Astrocyte of the cerebellum (primary cell): ENCODE measurements around the gene NAT9.

Source experiments
- DNase-seq: peaks from one replicate; pipeline ENCODE4 v3.0.0-alpha.2; 2011; ENCODE audit warnings: low read depth
- H3K4me3 ChIP-seq: 2 replicates; pipeline ENCODE4 v1.5.1; 2011; ENCODE audit warnings: mild to moderate bottlenecking, low read depth, low read length, moderate library complexity
- CTCF ChIP-seq: IDR thresholded peaks from 2 replicates; pipeline ENCODE4 v1.5.1; 2012; ENCODE audit warnings: low read length, low read depth, moderate library complexity, mild to moderate bottlenecking; ENCODE audit errors: missing control alignments
- in situ Hi-C: cut with HindIII; loops from 2 replicates; pipeline ENCODE4 v1.10.0; 2017; ENCODE audit warnings: low sequenced_read_pairs

Gene NAT9

DNA sequence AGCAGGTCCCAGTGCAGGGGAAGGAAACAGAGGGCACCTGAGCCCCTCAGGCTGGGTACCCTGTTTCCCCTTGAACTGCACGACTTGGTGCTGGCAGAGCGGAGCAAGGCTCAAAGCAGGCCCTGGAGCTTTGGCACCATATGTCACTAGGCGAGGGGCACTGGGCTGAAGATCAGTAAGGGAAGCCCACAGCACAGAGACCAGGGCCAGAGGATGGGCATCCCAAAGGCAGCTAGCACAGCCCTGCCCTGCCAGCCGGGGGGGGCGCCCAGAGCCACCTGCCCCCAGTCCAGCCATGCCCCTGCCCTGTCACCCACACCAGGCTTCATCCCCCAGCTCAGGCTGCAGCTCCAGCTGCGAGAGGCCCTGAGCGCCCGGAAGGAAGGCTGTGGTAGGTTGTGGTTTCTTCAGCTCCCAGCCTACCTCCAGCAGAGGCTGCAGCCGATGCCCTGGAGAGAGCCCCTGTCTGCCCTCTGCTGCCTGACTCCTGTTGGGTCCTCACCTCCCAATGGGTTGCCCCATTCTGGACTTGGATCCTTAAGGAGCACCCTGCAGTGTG is 16.8 kb downstream of the NAT9 start:
- H3K4me3 ChIP-seq = no peak overlapping the region
- no peak for DNase-seq
- no peak for TF ChIP-seq CTCF
- in situ Hi-C loops = no loop called here

GRCh38 chr17:74758848-74759168 is 17.3 kb downstream of the NAT9 start:
- no peak for DNase-seq
- in situ Hi-C loops = no loop called here
- H3K4me3 ChIP-seq = no peak overlapping the region
- TF ChIP-seq CTCF = no peak

DNA sequence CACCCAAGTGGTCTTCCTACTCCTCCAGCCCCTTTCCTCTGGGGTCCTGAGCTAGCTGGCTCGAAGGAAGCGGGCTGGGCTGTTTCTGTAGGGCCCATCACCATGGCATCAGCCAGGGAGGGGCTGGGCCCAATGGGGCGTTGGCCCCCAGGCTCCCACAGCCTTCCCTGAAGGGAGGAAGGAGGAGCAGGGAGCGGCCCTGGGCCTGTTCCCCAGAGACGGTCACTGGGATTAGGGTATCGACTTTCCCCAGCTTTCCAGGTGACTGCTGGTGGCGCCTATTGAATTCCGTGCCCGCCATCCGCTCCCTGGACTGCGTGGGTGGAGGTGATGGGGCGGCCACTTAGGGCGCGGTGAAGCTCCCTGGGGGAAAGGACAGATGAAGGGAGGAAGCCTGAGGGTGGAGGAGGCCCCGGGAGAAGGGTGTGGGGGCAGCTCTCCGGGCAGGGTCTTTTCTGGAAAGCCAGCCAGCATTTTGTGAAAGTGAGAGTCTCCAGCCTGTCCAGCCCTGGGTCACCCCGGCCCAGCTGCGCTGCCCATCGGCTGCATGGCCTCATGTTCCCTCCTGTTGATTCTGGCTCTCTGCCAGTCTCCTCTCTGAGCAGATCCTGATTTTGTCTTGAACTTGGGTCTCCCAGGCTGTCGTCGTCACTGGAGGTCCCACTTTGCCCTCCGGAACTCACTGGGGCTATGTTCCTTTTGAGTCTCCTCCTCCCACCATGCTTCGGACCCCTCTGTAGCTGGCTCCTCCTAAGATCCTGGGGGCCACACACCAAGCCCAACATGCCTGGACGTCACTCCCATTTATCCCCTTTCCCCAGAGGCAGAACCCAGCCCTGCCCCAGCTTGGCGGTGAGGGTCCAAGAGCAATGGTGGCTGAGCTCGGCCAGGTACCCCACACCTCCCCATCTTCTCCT is 18.0 kb downstream of the NAT9 start:
- H3K4me3 ChIP-seq = no peak overlapping the region
- in situ Hi-C loops = no loop called here
- no peak for TF ChIP-seq CTCF
- DNase-seq = no peak

GRCh38 chr17:74757502-74757901 is 18.6 kb downstream of the NAT9 start:
- in situ Hi-C loops = no loop called here
- H3K4me3 ChIP-seq = no peak overlapping the region
- no peak for TF ChIP-seq CTCF
- DNase-seq = no peak

DNA sequence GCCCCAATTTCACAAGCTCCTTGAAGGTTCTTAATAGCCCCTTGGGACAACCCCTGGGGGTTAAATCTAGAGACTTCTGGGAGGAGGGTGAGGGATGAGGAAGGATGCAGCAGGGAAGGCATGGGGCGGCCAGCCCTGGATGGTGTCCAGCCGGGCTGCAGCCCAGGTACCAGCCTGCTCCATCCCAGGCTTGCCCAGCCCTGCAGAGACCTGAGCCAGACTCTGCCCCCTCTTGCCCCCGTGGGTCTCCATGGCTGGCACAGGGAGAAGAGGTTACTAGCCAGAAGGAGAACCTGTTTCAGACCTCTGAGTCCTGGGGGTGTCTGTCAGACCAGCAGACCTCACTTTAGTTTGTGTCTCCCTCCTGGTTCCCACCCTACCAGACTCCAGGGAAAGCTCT is 19.3 kb downstream of the NAT9 start:
- no peak for TF ChIP-seq CTCF
- DNase-seq = no peak
- H3K4me3 ChIP-seq = no peak overlapping the region
- in situ Hi-C loops = no loop called here

- no peak for DNase-seq
- TF ChIP-seq CTCF = no peak
- in situ Hi-C loops = no loop called here
- H3K4me3 ChIP-seq = no peak overlapping the region
Observed at GRCh38 chr17:74755533-74755932, 20.6 kb downstream of the NAT9 start.
